Measurements from ENCODE around the gene ORC1. TPM values are rescaled to one million over a fixed set of nuclear protein-coding genes. Genes with fewer than 3 reads are reported as not detected.

Gene ORC1
- total RNA-seq, 2 experiments from 2014 or later = 1.1 to 1.3 TPM

DNA sequence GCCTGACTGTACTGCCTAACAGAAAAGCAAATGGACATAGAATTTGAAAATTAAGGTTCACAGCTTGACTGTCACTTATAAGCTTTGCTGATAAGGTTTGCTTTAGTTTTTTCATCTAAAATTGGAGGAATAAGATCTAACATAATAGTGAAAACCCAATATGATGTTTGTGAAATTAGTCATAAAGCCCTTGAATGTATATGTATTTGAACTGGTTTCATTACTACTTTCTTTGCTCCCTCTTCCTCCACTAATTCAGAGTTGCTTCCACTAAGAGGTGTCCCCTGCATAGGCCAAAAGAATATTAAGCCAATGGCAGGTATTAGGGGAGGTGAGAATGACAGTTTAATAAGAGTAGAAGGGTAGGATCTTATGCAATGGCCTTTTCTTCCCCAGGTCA is 10.7 kb upstream of the ORC1 start:
- Histone ChIP-seq H3K4me3 (ENCODE audit: low read length) (no peak overlapping the region), H3K9me3 (ENCODE audit: control insufficient read depth in 1 of 2, insufficient read depth in 1 of 2, low read length in 2 of 2) (no peaks in the 10 kb centered on the region), H3K36me3 (ENCODE audit: insufficient read depth, low read length) (peaks cover 89% of the 10 kb centered on the region), H3K4me1 (ENCODE audit: insufficient read depth, low read length) (peaks cover 7% of the 10 kb centered on the region), H3K27me3 (ENCODE audit: control insufficient read depth in 1 of 2, insufficient read depth in 2 of 2, low read length in 2 of 2) (no peaks in the 10 kb centered on the region), H3K27ac (ENCODE audit: low read depth in 1 of 2, low read length in 2 of 2) (no peak overlapping the region)
- intact Hi-C loops (cut with DNase I, micrococcal nuclease) = no loop called here
- TF ChIP-seq, protein P1, sequence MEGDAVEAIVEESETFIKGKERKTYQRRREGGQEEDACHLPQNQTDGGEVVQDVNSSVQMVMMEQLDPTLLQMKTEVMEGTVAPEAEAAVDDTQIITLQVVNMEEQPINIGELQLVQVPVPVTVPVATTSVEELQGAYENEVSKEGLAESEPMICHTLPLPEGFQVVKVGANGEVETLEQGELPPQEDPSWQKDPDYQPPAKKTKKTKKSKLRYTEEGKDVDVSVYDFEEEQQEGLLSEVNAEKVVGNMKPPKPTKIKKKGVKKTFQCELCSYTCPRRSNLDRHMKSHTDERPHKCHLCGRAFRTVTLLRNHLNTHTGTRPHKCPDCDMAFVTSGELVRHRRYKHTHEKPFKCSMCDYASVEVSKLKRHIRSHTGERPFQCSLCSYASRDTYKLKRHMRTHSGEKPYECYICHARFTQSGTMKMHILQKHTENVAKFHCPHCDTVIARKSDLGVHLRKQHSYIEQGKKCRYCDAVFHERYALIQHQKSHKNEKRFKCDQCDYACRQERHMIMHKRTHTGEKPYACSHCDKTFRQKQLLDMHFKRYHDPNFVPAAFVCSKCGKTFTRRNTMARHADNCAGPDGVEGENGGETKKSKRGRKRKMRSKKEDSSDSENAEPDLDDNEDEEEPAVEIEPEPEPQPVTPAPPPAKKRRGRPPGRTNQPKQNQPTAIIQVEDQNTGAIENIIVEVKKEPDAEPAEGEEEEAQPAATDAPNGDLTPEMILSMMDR (IDR thresholded peaks at IDR 0.05) = no peak
- ATAC-seq (ENCODE audit: poor library complexity) = no peak
- H3K4me1 Mint-ChIP-seq (ENCODE audit: low read depth) = peaks cover 22% of the 10 kb centered on the region
- H3K27ac Mint-ChIP-seq = no peak overlapping the region
- no peak for DNase-seq
- ChIA-PET POLR2A (no interaction called here), CTCF (no interaction called here)
- H3K4me3 Mint-ChIP-seq = no peak overlapping the region
- H3K36me3 Mint-ChIP-seq (ENCODE audit: low read depth) = peaks cover 86% of the 10 kb centered on the region
- no peaks in the 10 kb centered on the region for H3K27me3 Mint-ChIP-seq
- no peaks in the 10 kb centered on the region for H3K9me3 Mint-ChIP-seq

DNA sequence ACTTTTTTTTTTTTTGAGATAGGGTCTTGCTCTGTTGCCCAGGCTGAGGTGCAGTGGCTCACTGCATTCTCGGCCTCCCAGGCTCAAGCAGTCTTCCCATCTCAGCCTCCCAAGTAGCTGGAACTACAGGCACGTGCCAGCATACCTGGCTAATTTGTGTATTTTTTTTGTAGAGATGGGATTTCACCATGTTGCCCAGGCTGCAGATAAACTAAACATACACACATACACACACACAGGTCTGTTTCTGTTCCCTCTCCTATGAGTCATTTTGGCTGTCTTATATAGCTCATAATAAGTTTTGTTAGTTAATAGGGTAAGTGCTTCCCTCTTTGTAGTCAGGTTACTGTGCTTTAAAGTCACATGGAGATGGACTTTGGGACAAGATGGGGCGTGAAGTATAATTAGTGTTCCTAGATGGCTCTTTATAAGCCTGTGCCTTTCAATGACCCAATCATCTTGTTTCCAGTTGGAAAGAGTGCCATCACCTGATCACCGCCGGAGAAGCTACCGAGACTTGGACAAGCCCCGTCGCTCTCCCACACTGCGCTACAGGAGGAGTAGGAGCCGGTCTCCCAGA is 9.3 kb upstream of the ORC1 start:
- Mint-ChIP-seq H3K36me3 (ENCODE audit: low read depth) (peaks cover 83% of the 10 kb centered on the region), H3K4me3 (no peak overlapping the region), H3K27me3 (no peaks in the 10 kb centered on the region), H3K4me1 (ENCODE audit: low read depth) (peaks cover 20% of the 10 kb centered on the region), H3K27ac (no peak overlapping the region), H3K9me3 (no peaks in the 10 kb centered on the region)
- no peak overlapping the region for H3K4me3 ChIP-seq (ENCODE audit: low read length)
- ATAC-seq (ENCODE audit: poor library complexity) (no peak), DNase-seq (no peak)
- no peaks in the 10 kb centered on the region for H3K27me3 ChIP-seq (ENCODE audit: control insufficient read depth in 1 of 2, insufficient read depth in 2 of 2, low read length in 2 of 2)
- no peak overlapping the region for H3K27ac ChIP-seq (ENCODE audit: low read depth in 1 of 2, low read length in 2 of 2)
- no peaks in the 10 kb centered on the region for H3K4me1 ChIP-seq (ENCODE audit: insufficient read depth, low read length)
- ChIA-PET POLR2A (interaction anchor here (1.6 kb wide), 1 partner anchor 9 kb away, joined by 9 read pairs; the partner anchor contains the start of genes ORC1 and PRPF38A), CTCF (interaction anchor here (1.1 kb wide), 1 partner anchor 14 kb away, joined by 3 read pairs; no protein-coding TSS in a partner anchor)
- H3K9me3 ChIP-seq (ENCODE audit: control insufficient read depth in 1 of 2, insufficient read depth in 1 of 2, low read length in 2 of 2) = no peaks in the 10 kb centered on the region
- intact Hi-C loops (cut with DNase I, micrococcal nuclease) = no loop called here
- H3K36me3 ChIP-seq (ENCODE audit: insufficient read depth, low read length) = peaks cover 98% of the 10 kb centered on the region
- TF ChIP-seq, protein P1 (IDR thresholded peaks at IDR 0.05) = no peak

DNA sequence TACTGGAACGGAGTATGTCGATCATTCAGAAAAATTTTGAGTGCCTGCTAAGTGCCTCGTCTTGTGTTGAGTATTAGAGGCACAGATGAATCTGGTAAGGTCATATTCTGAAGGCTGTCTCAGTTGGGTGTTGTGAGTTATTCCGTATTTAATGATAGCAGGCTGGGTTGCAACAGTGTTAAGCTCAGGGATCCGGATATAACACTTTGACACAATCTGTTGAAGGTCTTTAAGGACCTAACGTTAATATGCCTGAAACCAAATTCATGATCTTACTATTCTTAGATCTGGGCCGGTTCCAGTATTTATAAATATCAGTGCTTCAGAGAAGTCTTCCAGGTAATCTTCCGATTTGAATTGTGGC is 734 bp upstream of the ORC1 start:
- ATAC-seq (ENCODE audit: poor library complexity) = no peak
- TF ChIP-seq, protein P1 (IDR thresholded peaks at IDR 0.05) = no peak
- H3K27me3 Mint-ChIP-seq = no peaks in the 10 kb centered on the region
- no peaks in the 10 kb centered on the region for H3K27me3 ChIP-seq (ENCODE audit: control insufficient read depth in 1 of 2, insufficient read depth in 2 of 2, low read length in 2 of 2)
- peak overlapping the region; percentile 99 for H3K27ac Mint-ChIP-seq
- H3K4me1 Mint-ChIP-seq (ENCODE audit: low read depth) = peaks cover 48% of the 10 kb centered on the region
- peaks cover 13% of the 10 kb centered on the region for H3K4me1 ChIP-seq (ENCODE audit: insufficient read depth, low read length)
- H3K36me3 ChIP-seq (ENCODE audit: insufficient read depth, low read length) = peaks cover 33% of the 10 kb centered on the region
- no peaks in the 10 kb centered on the region for H3K9me3 Mint-ChIP-seq
- DNase-seq = no peak
- peak overlapping the region; percentile 88 to 89 for H3K27ac ChIP-seq (ENCODE audit: low read depth in 1 of 2, low read length in 2 of 2)
- ChIA-PET POLR2A (interaction anchor here (0.9 to 3.3 kb wide), 23 partner anchors 8 to 1540 kb away, joined by 3 to 72 read pairs (median 6); partner anchors contain the start of genes BTF3L4, CC2D1B, IFT25 and KTI12), CTCF (interaction anchor here (0.6 to 3.1 kb wide), 7 partner anchors 15 to 281 kb away, joined by 3 to 35 read pairs (median 6); partner anchors contain the start of gene CC2D1B)
- peak overlapping the region; percentile 62 for H3K4me3 ChIP-seq (ENCODE audit: low read length)
- peak overlapping the region; percentile 98 for H3K4me3 Mint-ChIP-seq
- intact Hi-C loops (cut with DNase I, micrococcal nuclease) = loop anchor here (1.0 to 10.0 kb wide), 7 partner anchors 14 to 520 kb away; partner anchors contain the start of genes BTF3L4 (in 1 of the 2), ECHDC2 (in 1 of the 2), SCP2 (in 1 of the 2) and TXNDC12 (in 1 of the 2)
- H3K36me3 Mint-ChIP-seq (ENCODE audit: low read depth) = peaks cover 48% of the 10 kb centered on the region
- no peaks in the 10 kb centered on the region for H3K9me3 ChIP-seq (ENCODE audit: control insufficient read depth in 1 of 2, insufficient read depth in 1 of 2, low read length in 2 of 2)

Measured in CD4-positive, alpha-beta T cell (primary cell).